Femur (tissue), 1 donor: Measurements from ENCODE around the gene IQSEC3.
A peak's percentile ranks its signal among the peaks of the same experiment; 100 is the strongest.

Experiments
- DNase-seq: peaks from one replicate; pipeline ENCODE4 v3.0.0-alpha.2; 2017

IQSEC3 gene

DNA sequence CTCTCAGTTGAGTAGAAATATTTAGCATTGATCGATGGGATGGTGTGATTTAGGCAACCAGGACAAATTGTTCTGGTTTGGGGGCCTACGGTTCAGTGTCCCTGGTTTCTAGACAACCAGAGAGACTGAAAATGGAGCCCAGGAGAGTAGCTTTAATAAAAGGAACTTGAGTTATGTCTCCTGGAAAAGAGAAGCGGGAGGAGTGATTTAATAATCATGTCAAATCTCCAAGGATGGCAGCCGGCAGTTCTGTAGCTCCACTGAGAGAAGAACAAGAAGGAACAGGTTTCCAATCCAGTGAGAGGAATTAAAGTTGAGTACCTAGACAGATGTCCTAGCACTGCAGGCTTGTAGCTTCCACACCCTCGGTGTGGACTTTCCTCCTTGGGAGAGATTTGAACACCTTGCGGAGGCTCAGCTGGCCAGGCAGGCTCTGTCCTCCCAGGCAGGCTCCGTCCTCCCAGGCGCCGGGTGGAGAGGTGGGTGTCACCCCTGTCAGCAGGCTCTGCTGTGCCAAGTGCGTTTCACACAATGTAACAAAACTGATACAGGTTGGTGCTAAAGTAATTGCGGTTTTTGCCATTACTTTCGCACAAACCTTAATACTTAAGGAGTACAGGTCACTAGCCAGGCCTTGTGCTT, 101.5 kb downstream of the IQSEC3 start:
- no peak for DNase-seq

- DNase-seq = no peak
Measured at GRCh38 chr12:168763-169525, 102.4 kb downstream of the IQSEC3 start.

- DNase-seq = no peak
Measured at GRCh38 chr12:169528-170370, 103.2 kb downstream of the IQSEC3 start.

- DNase-seq = no peak
Measured at GRCh38 chr12:170371-171225, 104.0 kb downstream of the IQSEC3 start.

DNA sequence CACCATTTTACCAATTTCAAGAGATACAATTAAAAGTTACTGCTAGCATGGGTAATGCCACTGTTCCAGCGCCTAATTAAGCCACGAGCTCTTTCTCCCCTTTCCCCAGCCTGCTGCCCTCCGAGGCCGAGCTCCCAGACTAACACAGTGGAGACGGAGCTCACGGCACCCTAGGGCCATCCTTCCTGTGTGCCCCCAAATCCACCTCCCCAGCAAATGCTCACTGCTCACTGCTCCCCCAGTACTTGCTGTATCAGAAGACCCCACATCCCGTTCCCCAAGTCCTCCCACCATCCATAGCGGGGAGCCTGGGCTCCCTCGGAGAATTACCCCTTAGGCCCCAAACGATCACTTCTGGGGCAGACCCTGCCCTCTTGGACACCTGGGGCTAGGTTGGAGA, 104.7 kb downstream of the IQSEC3 start:
- no peak for DNase-seq

- no peak for DNase-seq
Measured at GRCh38 chr12:171743-172676, 105.4 kb downstream of the IQSEC3 start.

- DNase-seq = no peak
Measured at GRCh38 chr12:172732-173161, 106.2 kb downstream of the IQSEC3 start.

DNA sequence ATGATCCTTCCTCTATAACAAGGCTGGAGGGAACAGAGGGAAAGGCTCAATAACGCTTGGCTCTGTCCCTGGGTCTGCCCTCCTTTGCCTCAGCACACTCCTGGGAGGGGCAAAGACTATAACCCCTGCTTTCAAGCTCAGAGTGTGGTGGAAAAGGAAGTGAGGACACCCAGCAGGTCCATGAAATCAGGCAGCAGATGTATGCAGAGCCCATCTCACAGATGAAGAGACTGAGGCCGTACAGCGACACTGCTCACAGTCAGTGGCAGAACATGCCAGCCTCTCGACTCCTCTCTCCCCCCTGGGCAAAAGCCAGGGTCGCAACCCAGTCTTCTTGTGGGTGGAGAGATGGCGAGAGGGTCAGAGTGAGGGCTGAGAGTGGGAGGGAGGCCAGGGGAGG, 107.6 kb downstream of the IQSEC3 start:
- no peak for DNase-seq

DNA sequence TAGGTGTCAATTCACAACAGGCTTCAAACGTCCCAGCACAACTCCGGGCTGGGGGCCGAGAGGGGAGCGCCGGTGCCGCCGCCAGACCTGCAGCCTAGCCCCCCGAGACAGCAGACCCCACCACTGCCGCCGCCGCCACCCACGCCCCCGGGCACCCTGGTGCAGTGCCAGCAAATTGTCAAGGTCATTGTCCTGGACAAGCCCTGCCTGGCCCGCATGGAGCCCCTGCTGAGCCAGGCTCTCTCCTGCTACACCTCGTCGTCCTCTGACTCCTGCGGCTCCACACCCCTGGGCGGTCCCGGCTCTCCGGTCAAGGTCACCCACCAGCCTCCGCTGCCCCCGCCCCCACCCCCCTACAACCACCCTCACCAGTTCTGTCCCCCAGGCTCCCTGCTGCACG, 108.0 kb downstream of the IQSEC3 start:
- no peak for DNase-seq

GRCh38 chr12:175250-175649, 108.7 kb downstream of the IQSEC3 start:
- no peak for DNase-seq

GRCh38 chr12:175759-176158, 109.2 kb downstream of the IQSEC3 start:
- DNase-seq = no peak

- DNase-seq = no peak
Measured at GRCh38 chr12:176321-177181, 110.0 kb downstream of the IQSEC3 start.

- DNase-seq = no peak
Measured at GRCh38 chr12:177336-177979, 110.9 kb downstream of the IQSEC3 start.

- DNase-seq = no peak
Measured at GRCh38 chr12:177980-178828, 111.6 kb downstream of the IQSEC3 start.

DNA sequence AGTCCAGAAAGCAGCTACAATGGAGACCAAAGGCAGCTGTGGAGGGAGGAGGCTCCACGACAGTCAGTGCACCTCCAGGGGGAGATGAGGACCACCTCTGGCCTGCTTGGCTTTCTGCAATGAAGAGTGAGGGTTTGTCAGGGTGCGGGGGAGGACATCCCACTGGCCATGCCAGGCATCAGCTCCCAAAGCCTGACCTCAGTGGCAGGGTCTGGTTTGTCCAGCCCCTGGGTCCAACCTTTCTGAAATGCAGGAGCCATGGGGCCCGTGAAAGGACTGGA, 112.2 kb downstream of the IQSEC3 start:
- no peak for DNase-seq

GRCh38 chr12:179131-179884, 112.7 kb downstream of the IQSEC3 start:
- DNase-seq = no peak

GRCh38 chr12:179885-180284, 113.3 kb downstream of the IQSEC3 start:
- no peak for DNase-seq

- DNase-seq = peak; percentile 74
Measured at GRCh38 chr12:180445-180844, 113.9 kb downstream of the IQSEC3 start.
